Activated T-cell treated with anti-CD3 and anti-CD28 coated beads, Interleukin-2, amount 50 U/mL, for 72 hours (primary cell): ENCODE data around the gene PRKG1. TPM values are rescaled to one million over a fixed set of nuclear protein-coding genes. Genes with fewer than 3 reads are reported as not detected.

Experiments
- ATAC-seq, 2 donors: fragments of 150-1000 bp; cut with Tn5 transposase; replicated peaks in 1 of 2; 2 replicates each; pipeline ENCODE4 v1.10.0; 2021; ENCODE audit warnings: moderate library complexity in 2 of 2, mild to moderate bottlenecking in 1 of 2
- DNase-seq, 2 donors: peaks; one replicate each; pipeline ENCODE4 v3.0.0; 2021 to 2022; ENCODE audit warnings: mixed read lengths in 1 of 2
- H3K27ac Mint-ChIP-seq: one replicate; pipeline ENCODE4 v1.8.0; 2022; ENCODE audit warnings: mild to moderate bottlenecking, moderate library complexity, mixed read lengths
- H3K27me3 Mint-ChIP-seq: one replicate; pipeline ENCODE4 v1.8.0; 2022; ENCODE audit warnings: low read depth, mixed read lengths
- H3K36me3 Mint-ChIP-seq, 2 donors: one replicate each; pipeline ENCODE4 v1.8.0; 2022; ENCODE audit warnings: mixed read lengths in 2 of 2, mild to moderate bottlenecking in 1 of 2; ENCODE audit not compliant: insufficient read depth in 2 of 2
- H3K4me1 Mint-ChIP-seq: one replicate; pipeline ENCODE4 v1.8.0; 2022; ENCODE audit warnings: low read depth, mixed read lengths
- H3K4me3 Mint-ChIP-seq, 2 donors: one replicate each; pipeline ENCODE4 v1.8.0; 2022; ENCODE audit warnings: mild to moderate bottlenecking in 2 of 2, mixed read lengths in 2 of 2, moderate library complexity in 2 of 2
- H3K9me3 Mint-ChIP-seq, 2 donors: one replicate each; pipeline ENCODE4 v1.8.0; 2022; ENCODE audit warnings: mixed read lengths in 2 of 2
- total RNA-seq, 2 donors: library from RNA; stranded (reverse); gene quantifications; one replicate each; pipeline ENCODE4 v1.2.3, GENCODE V29; 2022

The PRKG1 gene
- total RNA-seq, 2 donors from 2014 or later = not detected

DNA sequence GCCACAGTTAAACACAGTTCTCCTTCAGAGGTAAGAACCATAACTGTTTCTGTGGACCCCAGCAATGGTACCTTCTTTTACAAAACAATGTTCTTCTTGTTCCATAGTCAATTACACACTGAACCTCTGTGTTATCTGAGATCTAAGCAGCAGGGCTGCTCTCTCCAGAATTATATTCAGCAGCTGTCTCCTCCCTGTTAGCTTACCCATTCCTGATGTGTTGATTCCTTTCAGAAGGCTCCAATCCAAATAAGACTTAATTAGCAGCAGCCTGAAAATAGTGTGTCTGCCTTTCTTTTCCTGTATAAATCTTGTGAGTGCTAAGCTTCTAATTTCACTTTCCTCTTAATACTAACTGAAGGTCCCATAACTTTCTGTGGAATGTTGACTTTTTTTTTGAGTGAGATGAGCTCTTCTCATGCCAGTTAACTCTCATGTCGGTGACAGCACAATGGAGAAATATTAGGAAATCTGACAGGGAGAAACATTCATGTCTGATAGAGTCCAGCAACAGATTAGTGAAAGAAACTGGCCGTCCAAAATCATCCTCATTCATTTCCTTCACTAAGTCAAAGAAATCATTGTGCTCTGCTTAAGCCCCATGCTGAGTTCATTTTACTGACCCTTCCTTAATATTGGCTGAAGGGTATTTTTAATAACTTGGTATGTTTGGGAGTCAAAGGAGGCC lies 226.5 kb downstream of the PRKG1 start:
- no peak overlapping the region for H3K4me3 Mint-ChIP-seq
- peaks cover 2 to 3% of the 10 kb centered on the region in 2 donors for H3K9me3 Mint-ChIP-seq
- H3K36me3 Mint-ChIP-seq = no peaks in the 10 kb centered on the region
- ATAC-seq (no peak), DNase-seq (no peak)
- H3K4me1 Mint-ChIP-seq = no peaks in the 10 kb centered on the region
- H3K27ac Mint-ChIP-seq = no peak overlapping the region
- H3K27me3 Mint-ChIP-seq = no peaks in the 10 kb centered on the region

DNA sequence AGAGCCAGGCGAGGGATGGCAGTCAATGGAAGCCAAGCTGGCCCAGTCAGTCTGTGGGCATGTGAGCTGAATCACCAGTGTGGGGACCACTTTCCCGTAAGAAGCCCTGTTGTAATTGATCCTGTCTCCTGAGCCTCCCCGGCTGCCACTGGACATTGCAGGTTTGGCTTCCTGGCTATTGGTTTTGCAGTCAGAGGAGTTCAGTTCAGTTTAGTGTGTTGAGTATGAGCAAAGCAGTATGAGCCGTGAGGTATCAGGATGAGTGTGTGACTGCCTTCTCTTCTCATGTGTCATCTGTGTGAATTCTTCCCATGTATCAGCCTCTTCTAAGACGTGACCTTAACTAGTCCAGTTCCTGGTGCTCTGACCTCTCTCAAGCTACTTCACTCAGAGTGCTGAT lies 227.4 kb downstream of the PRKG1 start:
- ATAC-seq = no peak
- no peaks in the 10 kb centered on the region for H3K27me3 Mint-ChIP-seq
- H3K4me1 Mint-ChIP-seq = no peaks in the 10 kb centered on the region
- H3K27ac Mint-ChIP-seq = no peak overlapping the region
- no peak for DNase-seq
- no peaks in the 10 kb centered on the region for H3K36me3 Mint-ChIP-seq
- no peak overlapping the region for H3K4me3 Mint-ChIP-seq
- H3K9me3 Mint-ChIP-seq = peaks cover 1 to 2% of the 10 kb centered on the region in 2 donors

DNA sequence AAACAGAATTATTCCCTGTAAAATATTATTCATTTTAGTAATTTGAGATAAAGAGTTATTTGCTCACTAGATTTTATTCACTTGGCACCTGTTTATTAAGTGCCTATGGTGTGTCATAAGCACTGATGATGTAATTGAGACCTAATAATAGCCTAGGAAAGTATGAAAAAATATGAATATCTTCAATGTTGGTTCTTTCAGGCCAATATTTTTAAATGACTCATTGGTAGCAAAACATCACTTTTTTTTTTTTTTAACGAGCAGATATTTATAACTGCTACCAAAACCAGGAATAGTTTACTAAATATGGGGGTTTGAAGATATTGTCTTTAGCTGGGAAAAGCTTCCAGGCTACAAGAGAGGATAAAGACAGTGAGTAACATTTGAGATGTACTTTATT lies 228.0 kb downstream of the PRKG1 start:
- H3K4me3 Mint-ChIP-seq = no peak overlapping the region
- DNase-seq (no peak), ATAC-seq (no peak)
- H3K9me3 Mint-ChIP-seq = peaks cover 0 to 2% of the 10 kb centered on the region in 2 donors
- no peak overlapping the region for H3K27ac Mint-ChIP-seq
- no peaks in the 10 kb centered on the region for H3K36me3 Mint-ChIP-seq
- H3K4me1 Mint-ChIP-seq = no peaks in the 10 kb centered on the region
- H3K27me3 Mint-ChIP-seq = no peaks in the 10 kb centered on the region

DNA sequence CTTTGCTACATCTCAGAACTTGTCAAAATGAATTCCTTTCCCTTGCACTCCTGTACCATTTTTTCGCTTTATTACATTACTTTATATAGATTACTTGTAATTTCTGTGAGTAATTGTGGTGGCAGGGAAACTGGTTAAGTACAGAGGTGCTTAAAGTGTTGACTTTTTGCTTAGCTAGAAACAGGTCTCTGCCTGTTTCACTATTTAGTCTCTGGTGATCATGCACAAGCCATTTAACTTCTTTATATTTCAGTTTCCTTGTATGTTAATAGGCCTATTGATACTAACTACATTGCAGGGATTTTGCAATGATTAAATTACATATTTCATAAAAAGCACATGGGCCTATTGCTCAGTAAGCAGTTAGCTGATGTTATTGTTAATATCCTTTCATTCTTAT lies 233.8 kb downstream of the PRKG1 start:
- Mint-ChIP-seq H3K9me3 (peaks cover 0 to 3% of the 10 kb centered on the region in 2 donors), H3K4me3 (no peak overlapping the region), H3K27me3 (no peaks in the 10 kb centered on the region), H3K36me3 (no peaks in the 10 kb centered on the region), H3K4me1 (no peaks in the 10 kb centered on the region), H3K27ac (no peak overlapping the region)
- DNase-seq (no peak), ATAC-seq (no peak)

DNA sequence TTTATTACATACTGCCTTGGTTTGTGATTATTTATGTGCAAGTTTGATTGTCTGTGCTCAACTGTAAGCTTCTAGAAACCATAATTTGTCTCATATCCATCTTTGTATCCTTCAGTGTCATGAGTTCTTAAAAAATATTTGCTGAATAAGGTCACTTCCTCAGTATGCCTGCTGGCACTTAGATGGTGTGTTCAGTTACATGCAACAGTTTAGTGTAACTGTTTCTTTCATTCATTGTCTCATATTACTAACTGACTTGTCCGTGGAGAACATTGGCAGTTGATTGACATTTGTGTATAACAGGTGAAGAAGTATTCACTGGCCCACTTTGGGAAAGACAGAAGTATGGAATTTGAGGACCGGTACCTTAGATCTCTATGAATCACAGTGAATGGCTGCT lies 236.9 kb downstream of the PRKG1 start:
- DNase-seq = no peak
- Mint-ChIP-seq H3K36me3 (no peaks in the 10 kb centered on the region), H3K27ac (no peak overlapping the region), H3K4me3 (no peak overlapping the region), H3K27me3 (no peaks in the 10 kb centered on the region), H3K4me1 (no peaks in the 10 kb centered on the region), H3K9me3 (peaks cover 0 to 1% of the 10 kb centered on the region in 2 donors)
- no peak for ATAC-seq

DNA sequence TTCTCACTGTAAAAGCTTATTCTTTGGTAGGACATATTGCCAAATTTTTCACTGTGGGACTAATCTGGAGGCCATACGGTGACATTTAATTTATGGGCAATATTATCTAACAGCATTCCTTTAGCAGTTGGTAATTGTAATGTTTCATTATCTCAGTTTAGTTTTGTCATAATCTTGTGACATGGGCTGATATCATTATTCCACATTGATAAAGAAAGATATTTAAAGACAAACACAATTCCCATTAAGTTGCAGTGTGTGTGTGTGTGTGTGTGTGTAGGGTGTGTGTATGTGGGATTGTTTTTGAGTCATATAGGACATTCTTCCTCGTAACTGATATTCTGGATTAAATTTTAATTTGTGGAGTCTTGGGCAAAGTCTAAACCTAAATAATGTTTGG lies 238.5 kb downstream of the PRKG1 start:
- DNase-seq = no peak
- H3K27me3 Mint-ChIP-seq = no peaks in the 10 kb centered on the region
- no peaks in the 10 kb centered on the region for H3K4me1 Mint-ChIP-seq
- no peaks in the 10 kb centered on the region for H3K36me3 Mint-ChIP-seq
- no peak overlapping the region for H3K27ac Mint-ChIP-seq
- peaks cover 0 to 1% of the 10 kb centered on the region in 2 donors for H3K9me3 Mint-ChIP-seq
- no peak overlapping the region for H3K4me3 Mint-ChIP-seq
- ATAC-seq = no peak

DNA sequence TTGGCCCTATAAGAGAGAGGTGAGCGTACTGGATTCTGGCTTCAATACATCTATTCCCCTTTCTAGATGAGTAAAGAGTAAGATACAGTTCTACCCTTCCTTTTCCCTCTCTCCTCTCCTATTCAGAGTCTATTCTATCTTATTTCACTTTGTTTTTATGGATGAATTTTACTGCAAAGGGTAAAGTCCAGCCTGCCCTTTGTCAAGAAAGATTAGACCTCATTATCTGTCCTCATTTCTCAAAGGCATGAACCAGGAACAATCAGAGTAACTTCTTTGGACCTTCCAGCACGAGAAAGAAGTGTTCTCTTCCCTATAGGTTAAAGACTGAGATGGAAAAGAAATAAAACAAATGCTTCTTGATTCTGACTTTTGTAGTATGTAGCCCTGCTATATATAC lies 239.0 kb downstream of the PRKG1 start:
- ATAC-seq = no peak
- Mint-ChIP-seq H3K4me3 (no peak overlapping the region), H3K36me3 (no peaks in the 10 kb centered on the region), H3K4me1 (no peaks in the 10 kb centered on the region), H3K27ac (no peak overlapping the region), H3K9me3 (peaks cover 0 to 1% of the 10 kb centered on the region in 2 donors), H3K27me3 (no peaks in the 10 kb centered on the region)
- no peak for DNase-seq

DNA sequence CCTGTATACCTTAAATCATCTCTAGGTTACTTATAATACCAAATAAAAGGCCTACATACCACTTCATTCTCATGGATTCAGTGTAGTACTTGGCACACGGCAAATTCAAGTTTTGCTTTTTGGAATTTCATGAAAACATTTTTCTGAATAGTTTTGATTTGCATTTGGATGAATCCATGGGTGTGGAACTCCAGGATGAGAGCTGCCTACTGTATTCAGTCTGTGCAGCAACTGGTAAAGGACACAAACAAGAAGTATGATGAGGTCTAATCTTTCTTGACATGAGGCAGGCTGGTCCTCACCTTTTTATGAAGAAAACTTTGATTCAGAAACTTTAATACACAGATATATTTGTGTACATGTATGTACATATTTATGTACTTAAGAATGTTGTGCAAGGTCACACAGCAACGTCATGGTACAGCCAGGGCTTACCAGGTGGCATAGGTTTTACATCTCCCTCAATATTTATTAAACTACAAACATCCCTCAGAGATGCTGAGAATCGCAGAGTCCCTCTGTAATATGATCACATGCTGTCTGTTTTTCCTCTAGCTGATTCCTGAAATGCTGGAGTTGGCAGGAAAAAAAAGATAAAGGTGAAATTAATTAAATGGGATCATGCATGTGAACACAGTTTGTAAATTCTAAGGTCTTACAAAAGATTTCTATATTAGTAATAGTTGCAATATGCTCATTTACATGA lies 239.6 kb downstream of the PRKG1 start:
- H3K4me1 Mint-ChIP-seq = no peaks in the 10 kb centered on the region
- H3K27ac Mint-ChIP-seq = no peak overlapping the region
- peaks cover 0 to 1% of the 10 kb centered on the region in 2 donors for H3K9me3 Mint-ChIP-seq
- no peaks in the 10 kb centered on the region for H3K36me3 Mint-ChIP-seq
- no peaks in the 10 kb centered on the region for H3K27me3 Mint-ChIP-seq
- ATAC-seq = no peak
- H3K4me3 Mint-ChIP-seq = no peak overlapping the region
- DNase-seq = no peak

DNA sequence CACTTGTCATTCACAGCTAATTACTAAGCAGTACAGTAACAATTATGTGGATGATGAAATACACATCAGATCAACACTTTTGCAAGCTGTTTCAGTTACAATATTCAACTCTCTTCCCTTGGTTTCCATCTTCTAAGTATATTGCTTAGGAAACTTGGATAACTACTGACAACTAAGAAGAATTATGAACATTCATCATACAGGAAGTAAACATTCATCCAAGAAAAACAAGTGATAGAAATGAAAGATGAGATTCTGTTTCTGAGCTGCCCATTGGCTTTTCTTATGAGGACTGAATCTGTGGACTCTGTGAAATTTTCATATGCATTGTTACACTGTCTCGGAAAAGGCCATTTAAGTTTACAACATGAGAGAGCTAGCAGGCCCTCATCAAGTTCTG lies 240.2 kb downstream of the PRKG1 start:
- Mint-ChIP-seq H3K27ac (no peak overlapping the region), H3K4me1 (no peaks in the 10 kb centered on the region), H3K9me3 (no peaks in the 10 kb centered on the region), H3K36me3 (no peaks in the 10 kb centered on the region), H3K4me3 (no peak overlapping the region), H3K27me3 (no peaks in the 10 kb centered on the region)
- DNase-seq (no peak), ATAC-seq (no peak)

DNA sequence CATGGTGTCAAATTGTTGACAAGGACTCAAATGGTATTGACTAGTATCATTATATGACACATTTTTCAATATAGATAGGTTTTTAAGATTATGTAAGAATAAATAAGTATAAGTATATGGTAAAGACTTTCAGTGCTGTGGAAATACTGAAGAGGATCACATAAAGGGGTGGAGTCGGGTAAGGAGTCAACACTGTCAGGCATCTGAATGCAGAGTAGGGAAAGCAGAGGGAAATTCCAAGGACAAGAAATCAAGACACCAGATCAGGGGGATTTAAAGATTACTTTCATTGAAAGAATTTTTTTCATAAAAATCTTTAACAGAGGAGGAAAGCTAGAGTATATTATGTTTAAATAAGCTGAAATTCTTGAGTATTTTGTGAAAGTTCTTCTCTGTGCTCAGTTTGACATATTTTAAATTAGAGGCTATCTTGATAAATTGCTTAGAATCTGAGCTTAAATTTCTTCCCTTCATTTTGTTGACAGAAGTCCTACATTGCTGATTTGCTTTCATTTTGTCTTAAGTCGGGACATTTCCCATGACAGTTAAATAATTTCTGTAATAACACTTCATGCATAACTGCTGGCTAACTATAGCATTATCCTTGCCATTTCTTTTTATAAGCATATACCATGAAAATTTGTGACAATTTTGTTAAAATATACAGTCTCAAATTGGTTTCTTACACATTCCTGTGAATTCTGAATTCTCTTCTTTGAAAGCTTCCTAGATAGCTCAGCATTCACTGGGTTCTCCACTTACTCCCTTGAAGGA lies 244.3 kb downstream of the PRKG1 start:
- no peaks in the 10 kb centered on the region for H3K36me3 Mint-ChIP-seq
- DNase-seq = no peak
- ATAC-seq = no peak
- no peaks in the 10 kb centered on the region for H3K27me3 Mint-ChIP-seq
- no peaks in the 10 kb centered on the region for H3K9me3 Mint-ChIP-seq
- no peaks in the 10 kb centered on the region for H3K4me1 Mint-ChIP-seq
- H3K27ac Mint-ChIP-seq = no peak overlapping the region
- no peak overlapping the region for H3K4me3 Mint-ChIP-seq

DNA sequence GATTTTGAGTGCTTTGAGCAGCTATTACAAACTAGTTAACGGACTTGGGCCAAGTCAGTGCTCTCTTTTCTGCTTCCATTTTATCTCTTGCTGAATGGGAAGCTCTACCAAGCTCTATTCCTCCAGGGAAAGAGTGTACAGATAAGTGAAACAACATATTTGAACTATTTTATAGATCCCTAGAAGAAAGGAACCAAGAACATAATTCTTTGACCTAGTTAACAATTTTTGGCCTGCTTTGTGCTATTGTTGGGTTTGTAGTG lies 244.8 kb downstream of the PRKG1 start:
- no peaks in the 10 kb centered on the region for H3K36me3 Mint-ChIP-seq
- H3K4me1 Mint-ChIP-seq = no peaks in the 10 kb centered on the region
- no peak overlapping the region for H3K27ac Mint-ChIP-seq
- no peaks in the 10 kb centered on the region for H3K27me3 Mint-ChIP-seq
- ATAC-seq (no peak), DNase-seq (no peak)
- no peaks in the 10 kb centered on the region for H3K9me3 Mint-ChIP-seq
- no peak overlapping the region for H3K4me3 Mint-ChIP-seq

DNA sequence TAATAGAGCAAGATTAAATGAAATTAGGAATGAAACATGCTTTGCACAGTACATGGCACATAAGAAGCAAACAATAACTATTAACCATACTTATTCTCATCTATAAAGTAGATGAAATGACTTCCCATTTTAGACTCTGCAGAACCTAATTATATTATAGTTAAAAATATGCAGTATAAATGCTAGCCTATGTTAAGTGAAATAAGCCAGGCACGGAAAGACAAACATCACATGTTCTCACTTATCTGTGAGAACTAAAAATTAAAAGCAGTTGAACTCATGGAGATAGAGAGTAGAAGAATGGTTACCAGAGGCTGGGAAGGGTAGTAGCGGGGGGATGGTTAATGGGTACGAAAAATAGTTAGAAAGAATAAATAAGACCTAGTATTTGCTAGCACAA lies 247.0 kb downstream of the PRKG1 start:
- H3K9me3 Mint-ChIP-seq = peaks cover 0 to 2% of the 10 kb centered on the region in 2 donors
- DNase-seq (no peak), ATAC-seq (no peak)
- no peaks in the 10 kb centered on the region for H3K27me3 Mint-ChIP-seq
- no peak overlapping the region for H3K4me3 Mint-ChIP-seq
- H3K27ac Mint-ChIP-seq = no peak overlapping the region
- H3K36me3 Mint-ChIP-seq = no peaks in the 10 kb centered on the region
- H3K4me1 Mint-ChIP-seq = no peaks in the 10 kb centered on the region

DNA sequence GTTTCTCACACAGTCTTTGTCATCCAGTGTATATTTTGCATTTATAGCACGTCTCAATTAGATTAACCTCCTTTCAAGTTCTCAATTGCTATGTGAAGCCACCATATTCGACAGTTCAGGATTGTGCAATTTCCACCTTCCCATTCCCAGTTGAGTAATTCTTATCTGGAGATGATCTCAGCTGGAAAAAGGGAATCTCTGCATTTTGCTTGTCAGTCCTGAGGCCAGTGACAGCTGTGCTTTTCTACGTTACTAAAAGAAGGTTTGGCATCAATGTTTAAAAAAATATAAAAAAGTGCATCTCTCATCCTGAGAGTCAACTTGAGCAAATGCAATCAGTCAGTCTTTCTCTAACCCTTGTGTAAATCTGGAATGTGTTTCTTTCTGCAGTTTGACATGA lies 247.7 kb downstream of the PRKG1 start:
- Mint-ChIP-seq H3K9me3 (peaks cover 0 to 2% of the 10 kb centered on the region in 2 donors), H3K27me3 (no peaks in the 10 kb centered on the region), H3K36me3 (no peaks in the 10 kb centered on the region), H3K27ac (no peak overlapping the region), H3K4me3 (no peak overlapping the region), H3K4me1 (no peaks in the 10 kb centered on the region)
- DNase-seq (no peak), ATAC-seq (no peak)
